Progenitor cell of endocrine pancreas (in vitro differentiated cells): ENCODE data around the gene PRKCH. TPM values are rescaled to one million over a fixed set of nuclear protein-coding genes. Genes with fewer than 3 reads are reported as not detected.

Experiments
- DNase-seq: peaks from one replicate; pipeline ENCODE4 v3.0.0; 2021; ENCODE audit warnings: low spot score; ENCODE audit not compliant: unreplicated experiment
- H3K27ac Mint-ChIP-seq: 2 replicates; pipeline ENCODE4 v1.8.0; 2021; ENCODE audit warnings: mild to moderate bottlenecking, moderate library complexity, mixed read lengths
- H3K27me3 Mint-ChIP-seq: 2 replicates; pipeline ENCODE4 v1.8.0; 2021; ENCODE audit warnings: mixed read lengths
- H3K36me3 Mint-ChIP-seq: 2 replicates; pipeline ENCODE4 v1.8.0; 2022; ENCODE audit warnings: mixed read lengths; ENCODE audit not compliant: insufficient read depth
- H3K4me1 Mint-ChIP-seq: 2 replicates; pipeline ENCODE4 v1.8.0; 2021; ENCODE audit warnings: low read depth, mixed read lengths
- H3K4me3 Mint-ChIP-seq: 2 replicates; pipeline ENCODE4 v1.8.0; 2021; ENCODE audit warnings: low read depth, mild to moderate bottlenecking, moderate library complexity, mixed read lengths
- H3K9me3 Mint-ChIP-seq: 2 replicates; pipeline ENCODE4 v1.8.0; 2021; ENCODE audit warnings: low read depth, mixed read lengths
- CTCF ChIP-seq: fragments of 200-600 bp; sonication (generic); IDR thresholded peaks from one replicate; pipeline ENCODE4 v1.5.0; 2021; ENCODE audit warnings: antibody characterized with exemption, mild to moderate bottlenecking; ENCODE audit not compliant: unreplicated experiment
- total RNA-seq: library from RNA; stranded (reverse); gene quantifications from 2 replicates; pipeline ENCODE4 v1.2.1, GENCODE V29; 2021

PRKCH gene
- total RNA-seq, 1 donor from 2014 or later = 4.5 TPM

DNA sequence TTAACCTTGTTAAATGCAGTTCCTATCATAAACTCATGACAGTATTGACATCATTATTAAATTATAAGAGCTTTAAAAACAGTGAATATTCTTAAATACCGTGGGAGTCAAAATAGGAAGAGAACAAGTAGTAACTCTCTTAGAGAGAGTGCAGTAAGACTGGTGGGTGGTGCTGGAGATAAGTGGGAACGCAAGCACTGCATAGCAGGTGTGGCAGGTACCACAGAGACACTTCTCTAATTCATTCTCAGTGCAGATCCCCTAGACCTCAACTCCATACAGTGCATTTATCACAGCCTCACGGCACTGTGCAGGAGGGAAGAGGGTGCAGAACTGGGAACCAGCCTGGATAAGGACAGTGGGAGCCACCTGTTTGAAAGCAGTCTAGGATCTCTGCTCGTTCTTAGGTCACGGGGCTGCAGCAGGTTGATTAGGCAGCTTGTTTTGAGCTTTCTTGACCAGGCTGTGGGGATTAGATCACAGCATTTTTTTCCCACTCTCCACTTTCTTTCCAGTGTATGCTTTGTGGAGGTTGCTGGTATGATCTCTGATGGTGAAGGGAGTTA, 165.6 kb downstream of the PRKCH start:
- TF ChIP-seq CTCF = no peak
- Mint-ChIP-seq H3K27ac (no peak overlapping the region), H3K27me3 (no peaks in the 10 kb centered on the region), H3K4me1 (peaks cover 15% of the 10 kb centered on the region), H3K4me3 (no peak overlapping the region), H3K9me3 (no peaks in the 10 kb centered on the region), H3K36me3 (no peaks in the 10 kb centered on the region)
- DNase-seq = no peak

- Mint-ChIP-seq H3K4me3 (no peak overlapping the region), H3K27ac (no peak overlapping the region), H3K4me1 (peaks cover 15% of the 10 kb centered on the region), H3K36me3 (no peaks in the 10 kb centered on the region), H3K9me3 (no peaks in the 10 kb centered on the region), H3K27me3 (no peaks in the 10 kb centered on the region)
- TF ChIP-seq CTCF = no peak
- no peak for DNase-seq
Observed at GRCh38 chr14:61488417-61489401, 167.3 kb downstream of the PRKCH start.

DNA sequence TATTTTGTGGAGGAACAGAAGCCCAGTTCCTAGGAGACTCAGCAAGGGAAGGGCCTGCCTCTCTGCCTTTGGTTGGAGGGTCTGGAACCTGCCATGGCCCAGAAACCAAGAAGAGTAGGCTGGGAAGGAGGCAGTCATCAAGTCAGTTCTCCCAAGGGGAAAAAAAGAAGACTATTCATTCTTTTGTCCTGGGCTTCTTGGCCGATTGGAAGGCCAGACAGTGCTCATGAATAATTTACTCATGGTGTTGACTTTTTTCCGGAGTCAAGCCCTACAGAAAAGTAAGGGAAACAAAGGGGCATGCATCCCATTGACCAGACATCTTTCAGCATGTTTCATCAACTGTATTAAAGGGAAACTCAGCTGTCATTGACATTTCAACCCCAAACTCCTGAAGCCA, 168.1 kb downstream of the PRKCH start:
- no peaks in the 10 kb centered on the region for H3K27me3 Mint-ChIP-seq
- no peaks in the 10 kb centered on the region for H3K9me3 Mint-ChIP-seq
- peaks cover 15% of the 10 kb centered on the region for H3K4me1 Mint-ChIP-seq
- TF ChIP-seq CTCF = no peak
- H3K4me3 Mint-ChIP-seq = no peak overlapping the region
- no peak for DNase-seq
- H3K36me3 Mint-ChIP-seq = no peaks in the 10 kb centered on the region
- peak overlapping the region; percentile 72 for H3K27ac Mint-ChIP-seq

DNA sequence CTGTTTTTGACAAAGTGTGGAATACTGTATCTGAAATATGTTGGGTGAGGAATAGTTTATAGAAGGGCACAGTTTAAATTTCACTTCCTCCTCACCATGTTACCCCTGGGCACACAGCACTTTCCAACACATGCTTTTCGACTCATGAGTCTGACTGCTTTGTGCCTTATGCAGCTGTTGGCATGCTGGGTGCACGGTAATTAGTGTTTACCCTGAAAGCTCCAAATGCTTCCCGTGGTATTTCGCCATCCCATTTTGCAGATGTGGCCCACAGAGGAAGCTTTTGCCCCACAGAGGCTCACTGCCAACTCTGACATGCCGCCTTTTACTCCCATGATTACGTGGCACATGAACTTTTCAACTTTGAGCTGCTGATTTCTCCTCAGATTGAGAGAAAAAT, 168.6 kb downstream of the PRKCH start:
- DNase-seq = no peak
- Mint-ChIP-seq H3K27ac (no peak overlapping the region), H3K9me3 (no peaks in the 10 kb centered on the region), H3K27me3 (no peaks in the 10 kb centered on the region), H3K4me3 (no peak overlapping the region), H3K36me3 (no peaks in the 10 kb centered on the region), H3K4me1 (peaks cover 14% of the 10 kb centered on the region)
- TF ChIP-seq CTCF = no peak

DNA sequence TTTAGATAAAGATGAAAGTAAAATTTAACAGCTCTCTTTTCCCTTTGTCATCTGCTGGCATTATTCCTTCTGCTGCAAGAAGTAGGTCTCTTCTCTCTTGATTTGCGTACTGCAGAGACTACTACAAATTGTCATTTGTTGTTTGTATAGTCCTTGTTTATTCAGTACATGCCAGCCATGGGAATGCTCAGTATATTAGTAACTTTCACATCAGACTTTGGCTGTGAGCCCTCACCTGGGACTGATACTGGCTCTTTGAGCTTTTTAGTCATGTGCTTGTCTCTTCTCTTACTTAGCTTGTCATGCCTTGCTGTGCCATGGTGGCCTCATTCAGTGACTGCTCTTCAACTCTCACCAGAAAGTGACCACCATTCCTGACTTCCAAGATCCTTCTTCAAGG, 169.8 kb downstream of the PRKCH start:
- no peak for TF ChIP-seq CTCF
- Mint-ChIP-seq H3K27me3 (no peaks in the 10 kb centered on the region), H3K4me1 (peaks cover 9% of the 10 kb centered on the region), H3K27ac (no peak overlapping the region), H3K9me3 (no peaks in the 10 kb centered on the region), H3K4me3 (no peak overlapping the region), H3K36me3 (no peaks in the 10 kb centered on the region)
- DNase-seq = no peak
